ENCODE results near the gene TPP1. TPM values are rescaled to one million over a fixed set of nuclear protein-coding genes. Genes with fewer than 3 reads are reported as not detected.

TPP1 gene
- total and polyA plus RNA-seq, 9 of the 15 experiments (the other 6 are each of a cell fraction or from before 2014, with no cell fraction given) = 7.5 to 75.8 (median 15.7) TPM

DNA sequence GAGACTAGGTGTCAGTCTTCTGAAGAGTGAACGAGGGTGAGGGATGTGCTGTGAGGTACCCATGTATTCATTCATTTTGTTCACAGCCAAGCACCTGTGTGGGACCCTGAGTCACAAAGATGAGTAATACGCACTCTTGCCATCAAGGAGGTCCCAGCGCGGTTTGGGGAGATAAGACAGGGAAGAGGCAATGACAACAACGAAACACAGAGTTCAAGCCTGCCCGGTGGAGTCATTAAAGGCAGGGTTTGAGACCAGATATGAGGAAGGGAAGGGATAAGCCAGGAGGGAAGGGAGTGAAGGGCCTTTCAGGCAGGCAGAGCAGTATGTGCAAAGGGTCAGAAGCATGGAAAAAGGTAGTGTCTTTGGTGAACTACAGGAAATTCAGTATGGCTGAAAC, 31.8 kb upstream of the TPP1 start (continued):
- no peak for TF ChIP-seq ZZZ3 (IDR thresholded peaks at IDR 0.05)
- TF ChIP-seq EHMT2 (IDR thresholded peaks at IDR 0.05) = 0 out of 2 replicates have a peak, but pooled peaks have one; percentile 51

DNA sequence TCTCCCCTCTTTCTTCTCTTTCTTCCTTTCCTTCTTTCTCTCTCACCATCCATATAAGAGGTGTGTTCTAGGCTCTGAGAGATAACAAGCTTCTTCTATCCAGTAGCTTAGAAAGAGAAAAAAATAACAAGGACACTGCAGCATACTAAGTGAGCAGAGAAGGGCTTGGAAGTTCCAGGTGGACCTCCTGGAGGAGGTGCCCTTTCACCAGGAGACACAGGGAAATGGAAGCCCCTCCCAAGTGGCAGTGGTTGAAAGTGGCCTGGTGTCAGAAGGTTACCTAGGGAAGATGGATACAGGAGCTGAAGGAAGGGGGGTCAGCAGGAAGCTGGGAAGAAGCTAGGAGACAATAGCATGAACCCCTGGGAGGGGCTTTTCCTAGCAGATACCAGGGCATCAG, 30.9 kb upstream of the TPP1 start:
- H3K36me3 ChIP-seq (ENCODE audit: control insufficient read depth, insufficient read depth, low read length) = no peaks in the 10 kb centered on the region
- intact Hi-C loops (cut with micrococcal nuclease) = no loop called here
- in situ Hi-C loops (cut with MboI) = no loop called here
- no peak overlapping the region for H3K4me3 ChIP-seq
- no peak for DNase-seq (ENCODE audit: extremely low read depth in 1 of 4, low spot score in 3 of 4)
- TF ChIP-seq ZFP1 (CRISPR knock-in tag; IDR thresholded peaks at IDR 0.05) (no peak), SMAD2 (IDR thresholded peaks at IDR 0.05; ENCODE audit: low read depth, low read length) (no peak), SETDB1 (IDR thresholded peaks at IDR 0.05; ENCODE audit: low read length) (no peak), ZC3H11A (IDR thresholded peaks at IDR 0.05; ENCODE audit: low read depth, low read length) (no peak), ZFP36 (IDR thresholded peaks at IDR 0.05; ENCODE audit: low read depth, low read length, partially characterized antibody) (peak; percentile 97)
- no TSS peak for BruUV-seq (replicated peaks)
- peaks cover 23 to 43% of the 10 kb centered on the region in 2 experiments for H3K4me1 ChIP-seq (replicated peaks in 1 of 2; ENCODE audit: control insufficient read depth in 2 of 2, insufficient read depth in 2 of 2, low read length in 2 of 2)
- ATAC-seq = no peak
- H3K9ac ChIP-seq (ENCODE audit: insufficient read depth in 1 of 2, low read depth in 2 of 2, low read length in 2 of 2) = no peak overlapping the region
- H3K27me3 ChIP-seq (ENCODE audit: control insufficient read depth in 2 of 2, insufficient read depth in 2 of 2, low read length in 2 of 2) = no peaks in the 10 kb centered on the region
- H3K4me2 ChIP-seq (ENCODE audit: insufficient read depth, low read length) = no peak overlapping the region
- CTCF ChIA-PET (ENCODE audit: low intra/inter-chr PET ratio) = no interaction called here
- POLR2A ChIA-PET = interaction anchor here (0.7 to 3.1 kb wide), 5 partner anchors 12 to 199 kb away, joined by 3 to 12 read pairs (median 3); no protein-coding TSS in a partner anchor
- H3K27ac ChIP-seq (ENCODE audit: extremely low read depth, low read depth, low read length) = no peak overlapping the region
- no peak for FAIRE-seq
- H3K9me1 ChIP-seq (ENCODE audit: control insufficient read depth, insufficient read depth, low read length) = no peaks in the 10 kb centered on the region
- no peaks in the 10 kb centered on the region for H3K9me3 ChIP-seq (replicated peaks; ENCODE audit: control insufficient read depth, insufficient read depth, low read depth, low read length)
- no peaks in the 10 kb centered on the region for H3K79me2 ChIP-seq (ENCODE audit: control insufficient read depth, insufficient read depth, low read length)
- no peaks in the 10 kb centered on the region for H4K20me1 ChIP-seq (replicated peaks; ENCODE audit: control insufficient read depth, insufficient read depth, low read length)
- H2AFZ ChIP-seq (ENCODE audit: low read depth, low read length) = no peak overlapping the region

All from K562 (cell line).